Stomach (tissue), 9 donors: Measurements from ENCODE around the gene GTPBP2. TPM values are rescaled to one million over a fixed set of nuclear protein-coding genes. Genes with fewer than 3 reads are reported as not detected.

Source experiments
- DNase-seq, 2 donors: peaks; one replicate each; pipeline versions ENCODE4 v3.0.0 to v3.0.0-alpha.2; 2013 to 2019
- H3K27ac ChIP-seq, 5 donors: fragments of 200-600 bp in 4 of 5; sonication (generic) in 4 of 5; one replicate each; pipeline ENCODE4 v1.5.1; 2013 to 2019; ENCODE audit warnings: mild to moderate bottlenecking in 1 of 5, moderate library complexity in 1 of 5
- H3K27me3 ChIP-seq, 3 donors: fragments of 200-600 bp; sonication (generic); one replicate each; pipeline ENCODE4 v1.5.1; 2017 to 2019; ENCODE audit warnings: mixed run types in 1 of 3
- H3K36me3 ChIP-seq, 4 donors: fragments of 200-600 bp; sonication (generic); 1 replicate in 3 of 4; 2 replicates in 1 of 4; pipeline ENCODE4 v1.5.1; 2016 to 2019
- H3K4me1 ChIP-seq, 4 donors: fragments of 200-600 bp; sonication (generic); one replicate each; pipeline ENCODE4 v1.5.1; 2016 to 2019
- H3K4me3 ChIP-seq, 4 donors: fragments of 200-600 bp; sonication (generic) in 3 of 4; one replicate each; pipeline ENCODE4 v1.5.1; 2016 to 2019; ENCODE audit warnings: mild to moderate bottlenecking in 1 of 4
- H3K9me3 ChIP-seq, 4 donors: fragments of 200-600 bp; sonication (generic); one replicate each; pipeline ENCODE4 v1.5.1; 2016 to 2019
- EP300 ChIP-seq: sonication (generic); formaldehyde crosslinking; IDR thresholded peaks from one replicate; pipeline ENCODE4 v1.6.1; 2017; ENCODE audit warnings: antibody characterized with exemption
- POLR2A ChIP-seq, 4 donors: fragments of 450-650 bp; IDR thresholded peaks; one replicate each; pipeline ENCODE4 v1.6.1; 2016; ENCODE audit warnings: antibody characterized with exemption in 4 of 4, control low read depth in 2 of 4, mild to moderate bottlenecking in 1 of 4, moderate library complexity in 1 of 4
- POLR2AphosphoS5 ChIP-seq, 3 donors: sonication (generic); formaldehyde crosslinking; IDR thresholded peaks; one replicate each; pipeline ENCODE4 v1.6.1; 2016; ENCODE audit warnings: antibody characterized with exemption in 3 of 3
- WGBS, 5 donors: extraction: QIAGEN DNeasy Blood & Tissue Kit in 3 of 5; methylation state at CpG; one replicate each; pipeline versions ENCODE4 v1.1.5 to v1.1.7; 2013 to 2018; 5-methylcytosine and 5-hydroxymethylcytosine counted together
- intact Hi-C: fragments of 100-400 bp; cut with DNase I; formaldehyde crosslinking; loops from one replicate; pipeline ENCODE4 v1.15.1; 2023; ENCODE audit warnings: low total_unique reads
- polyA plus RNA-seq, 3 donors: library from polyadenylated mRNA; stranded (reverse); fragments of 200-250 nt; gene quantifications; one replicate each; pipeline ENCODE4 v1.2.3, GENCODE V29; 2013
- total RNA-seq, 5 donors: library from RNA; depleted of rRNA; stranded (reverse); fragments of >200 nt; gene quantifications; one replicate each; pipeline versions ENCODE4 v1.1.0 to v1.2.3, GENCODE V29; 2014 to 2016
- TF ChIP-seq, protein P1 (sequence below), 7 experiments: fragments of 450-650 bp in 4 of 7; fragments of 200-600 bp in 3 of 7; sonication (generic) in 3 of 7; IDR thresholded peaks; one replicate each; pipeline ENCODE4 v1.5.1; 2016 to 2019; ENCODE audit warnings: antibody characterized with exemption in 7 of 7, control low read depth in 2 of 7, mild to moderate bottlenecking in 1 of 7
- donor health status: healthy with polysubstance abuse.
- donor health status: Bipolar disorder and iron deficiency.
- donor health status: healthy.

GTPBP2 gene
- total and polyA plus RNA-seq, 8 donors: 26.3 to 83.8 (median 45.4) TPM

DNA sequence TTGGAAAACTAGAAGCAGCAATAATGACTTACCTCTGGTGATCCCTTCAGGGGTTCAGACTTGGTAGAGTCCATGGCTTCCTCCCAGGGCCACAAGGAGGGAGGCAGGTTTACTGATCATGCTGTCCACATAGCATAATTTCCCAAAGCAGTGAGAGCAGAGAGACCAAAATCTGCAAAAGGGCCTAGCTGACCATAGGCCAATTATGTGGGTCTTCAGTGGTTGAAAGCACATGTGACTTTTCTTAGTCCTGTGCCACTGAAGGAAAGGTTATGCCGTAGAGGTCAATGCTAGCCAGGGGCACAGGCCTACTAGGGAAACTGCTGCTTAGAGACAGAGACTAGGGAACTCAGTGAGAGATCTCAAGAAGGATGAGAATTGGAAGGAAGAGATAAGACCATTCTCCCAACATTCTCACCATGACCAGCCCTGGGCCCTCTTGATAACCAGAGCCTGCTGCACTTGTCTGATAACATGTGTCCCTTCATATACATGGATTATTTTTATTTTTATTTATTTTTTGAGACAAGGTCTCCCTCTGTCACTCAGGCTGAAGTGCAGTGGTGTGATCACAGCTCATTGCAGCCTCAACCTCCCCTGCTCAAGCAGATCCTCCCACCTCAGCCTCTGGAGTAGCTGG lies 2.0 kb upstream of the GTPBP2 start:
- Histone ChIP-seq H3K4me3 (no peak overlapping the region), H3K9me3 (no peaks in the 10 kb centered on the region), H3K36me3 (peaks cover 1 to 6% (median 3%) of the 10 kb centered on the region in 4 donors), H3K4me1 (peaks cover 22 to 46% (median 37%) of the 10 kb centered on the region in 4 donors), H3K27ac (peak overlapping the region in 3 of 5 donors; percentile 96 to 99 (median 98)), H3K27me3 (no peaks in the 10 kb centered on the region)
- no peak for DNase-seq
- intact Hi-C loops: no loop called here
- TF ChIP-seq POLR2A (IDR thresholded peaks at IDR 0.05): no peak
- 74 to 100% (median 82%) methylated on average over 1 of the region's 1 CpG for WGBS, 5 donors

DNA sequence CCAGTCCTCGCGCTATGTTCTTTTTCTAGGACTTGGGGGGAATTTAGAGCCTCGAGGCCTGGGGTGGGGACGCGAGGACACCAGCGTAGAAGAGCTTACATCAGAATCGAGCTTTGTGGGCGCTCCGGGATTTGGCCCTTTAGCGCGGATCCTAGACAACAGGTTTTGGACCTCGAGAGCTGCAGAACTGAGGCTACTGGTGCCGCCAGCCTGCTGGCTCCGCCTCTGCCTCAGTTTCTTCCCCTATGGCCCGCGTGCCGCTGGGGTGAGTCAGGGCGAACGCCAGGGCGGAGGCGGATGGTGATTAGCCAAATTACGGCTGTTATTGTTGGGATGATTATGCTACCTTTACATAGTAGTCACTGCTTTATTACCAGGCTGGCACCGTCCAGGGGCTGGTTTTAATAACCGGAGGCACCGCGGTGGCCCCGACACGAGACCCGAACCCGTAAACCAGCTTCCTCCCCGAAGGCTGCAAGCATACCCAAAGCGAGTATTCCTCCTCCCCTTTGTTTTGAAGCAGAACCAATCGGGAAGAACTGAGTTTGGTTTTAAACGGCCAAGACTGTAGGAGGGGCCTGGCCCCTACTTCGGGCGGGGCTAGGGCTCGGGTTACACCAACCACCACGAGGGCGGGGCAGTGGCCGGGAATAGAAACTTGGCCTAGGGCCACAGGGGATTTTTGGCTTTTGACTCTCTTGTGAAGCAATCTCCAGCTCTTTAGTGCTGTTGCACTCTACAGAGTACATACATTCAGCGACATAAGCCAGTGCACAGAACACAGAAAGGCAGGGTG lies 639 bp upstream of the GTPBP2 start:
- intact Hi-C loops: no loop called here
- 0 to 2% (median 0%) methylated on average over 31 to 41 of the region's 41 CpGs for WGBS, 5 donors
- peak overlapping the region; percentile 60 to 96 (median 83) for H3K4me3 ChIP-seq
- peak overlapping the region; percentile 96 to 99 (median 98) for H3K27ac ChIP-seq
- DNase-seq: peak; percentile 97 to 99
- TF ChIP-seq POLR2AphosphoS5 (IDR thresholded peaks at IDR 0.05): peak; percentile 92 to 96 (median 94)
- TF ChIP-seq EP300: no peak
- TF ChIP-seq, protein P1, sequence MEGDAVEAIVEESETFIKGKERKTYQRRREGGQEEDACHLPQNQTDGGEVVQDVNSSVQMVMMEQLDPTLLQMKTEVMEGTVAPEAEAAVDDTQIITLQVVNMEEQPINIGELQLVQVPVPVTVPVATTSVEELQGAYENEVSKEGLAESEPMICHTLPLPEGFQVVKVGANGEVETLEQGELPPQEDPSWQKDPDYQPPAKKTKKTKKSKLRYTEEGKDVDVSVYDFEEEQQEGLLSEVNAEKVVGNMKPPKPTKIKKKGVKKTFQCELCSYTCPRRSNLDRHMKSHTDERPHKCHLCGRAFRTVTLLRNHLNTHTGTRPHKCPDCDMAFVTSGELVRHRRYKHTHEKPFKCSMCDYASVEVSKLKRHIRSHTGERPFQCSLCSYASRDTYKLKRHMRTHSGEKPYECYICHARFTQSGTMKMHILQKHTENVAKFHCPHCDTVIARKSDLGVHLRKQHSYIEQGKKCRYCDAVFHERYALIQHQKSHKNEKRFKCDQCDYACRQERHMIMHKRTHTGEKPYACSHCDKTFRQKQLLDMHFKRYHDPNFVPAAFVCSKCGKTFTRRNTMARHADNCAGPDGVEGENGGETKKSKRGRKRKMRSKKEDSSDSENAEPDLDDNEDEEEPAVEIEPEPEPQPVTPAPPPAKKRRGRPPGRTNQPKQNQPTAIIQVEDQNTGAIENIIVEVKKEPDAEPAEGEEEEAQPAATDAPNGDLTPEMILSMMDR (IDR thresholded peaks at IDR 0.05): no peak
- TF ChIP-seq POLR2A (IDR thresholded peaks at IDR 0.05): peak in 1 of 4 donors; percentile 49
- no peaks in the 10 kb centered on the region for H3K9me3 ChIP-seq
- H3K36me3 ChIP-seq: peaks cover 13 to 20% (median 16%) of the 10 kb centered on the region in 4 donors
- peaks cover 22 to 44% (median 34%) of the 10 kb centered on the region in 4 donors for H3K4me1 ChIP-seq
- H3K27me3 ChIP-seq: no peaks in the 10 kb centered on the region

DNA sequence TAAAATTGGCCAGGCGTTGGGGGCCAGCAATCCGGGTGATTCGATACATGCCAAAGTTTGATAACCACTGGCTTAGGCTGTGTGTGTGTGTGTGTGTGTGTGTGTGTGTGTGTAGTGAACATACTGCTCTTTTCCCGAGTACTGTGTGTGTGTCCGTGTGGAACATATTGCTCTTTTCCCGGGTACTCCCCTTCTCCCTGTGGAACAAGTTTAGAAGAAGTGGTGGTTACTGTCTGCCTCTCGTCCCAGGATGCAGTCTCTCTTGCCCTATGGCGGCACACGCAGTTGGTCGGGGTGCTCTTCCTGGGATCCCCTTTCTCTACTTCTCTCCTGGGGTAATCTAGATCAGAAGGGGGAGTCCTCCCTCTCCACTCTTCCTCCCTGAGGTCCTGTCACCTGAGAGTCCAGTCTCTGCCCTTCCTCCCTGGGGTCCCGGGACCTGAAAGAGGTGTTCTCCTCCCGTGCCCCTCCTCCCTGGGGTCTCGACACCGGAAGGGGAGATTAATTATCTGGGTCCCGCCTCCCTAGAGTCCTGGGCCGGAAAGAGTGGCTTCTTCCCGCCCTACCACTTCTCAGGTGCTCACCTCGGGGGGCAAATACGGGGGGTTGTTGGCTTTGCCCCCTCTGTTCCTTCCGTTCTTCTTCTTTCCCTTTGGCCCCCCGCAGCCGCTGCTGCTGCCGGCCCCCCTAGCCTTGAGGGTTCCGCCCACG lies 516 bp downstream of the GTPBP2 start:
- 0 to 2% (median 1%) methylated on average over 15 to 25 of the region's 25 CpGs for WGBS, 5 donors

DNA sequence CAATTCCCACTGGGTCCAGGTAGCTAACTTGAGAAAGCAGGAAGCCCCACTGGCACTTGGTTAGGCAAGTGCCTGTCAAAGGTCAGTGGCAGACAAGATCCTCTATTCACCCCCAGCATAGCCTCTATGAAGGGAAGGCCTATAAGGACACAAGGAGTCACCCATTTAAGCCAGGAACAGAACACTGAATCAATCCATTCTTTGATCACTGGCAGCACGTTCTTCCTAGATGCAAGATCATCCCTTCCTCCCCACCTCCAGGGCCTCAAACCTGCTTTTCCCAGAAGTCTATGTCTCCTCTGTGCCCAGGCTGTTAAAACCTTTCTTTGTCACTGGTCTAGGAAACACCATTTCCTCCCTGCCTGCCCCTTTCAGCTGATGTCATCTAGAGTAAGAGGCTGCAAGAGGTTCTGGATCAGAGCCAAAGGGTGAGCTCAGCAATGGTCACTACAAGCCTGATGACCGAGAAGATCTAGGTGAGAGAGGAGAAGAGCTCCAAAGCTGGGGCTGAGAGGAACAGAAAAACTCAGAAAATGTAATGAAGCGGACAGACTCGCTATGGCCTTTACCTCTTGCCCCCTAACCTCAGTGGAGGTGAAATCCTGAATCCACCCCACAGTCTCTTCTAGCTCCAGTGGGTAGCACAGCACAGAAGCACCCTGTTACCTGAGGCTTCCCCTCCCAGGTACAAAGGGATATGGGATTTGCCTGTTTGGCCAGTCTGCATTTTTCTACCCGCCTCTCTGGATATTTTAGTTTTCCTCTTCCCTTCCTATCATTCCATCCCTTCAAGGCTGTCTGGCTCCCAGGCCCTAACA lies 1.8 kb downstream of the GTPBP2 start:
- Histone ChIP-seq H3K36me3 (peaks cover 37 to 45% (median 41%) of the 10 kb centered on the region in 4 donors), H3K9me3 (no peaks in the 10 kb centered on the region), H3K4me1 (peaks cover 22 to 45% (median 33%) of the 10 kb centered on the region in 4 donors), H3K27ac (peak overlapping the region; percentile 68 to 99 (median 98)), H3K4me3 (peak overlapping the region in 2 of 4 donors; percentile 10 to 81), H3K27me3 (no peaks in the 10 kb centered on the region)
- WGBS, 5 donors: 60 to 68% (median 64%) methylated on average over 5 of the region's 5 CpGs
- intact Hi-C loops: no loop called here
- peak in 2 of 3 donors; percentile 48 to 51 for TF ChIP-seq POLR2AphosphoS5 (IDR thresholded peaks at IDR 0.05)
- TF ChIP-seq, protein P1 (IDR thresholded peaks at IDR 0.05): no peak
- DNase-seq: peak; percentile 79 to 93

More for the DNA sequence above, 516 bp downstream of the GTPBP2 start:
- DNase-seq: peak; percentile 51 to 84
- Histone ChIP-seq H3K27ac (peak overlapping the region; percentile 93 to 99 (median 98)), H3K4me1 (peaks cover 22 to 45% (median 33%) of the 10 kb centered on the region in 4 donors), H3K9me3 (no peaks in the 10 kb centered on the region), H3K27me3 (no peaks in the 10 kb centered on the region), H3K4me3 (peak overlapping the region; percentile 60 to 96 (median 83)), H3K36me3 (peaks cover 24 to 32% (median 28%) of the 10 kb centered on the region in 4 donors)
- TF ChIP-seq, protein P1 (IDR thresholded peaks at IDR 0.05): no peak
- TF ChIP-seq EP300 (no peak), POLR2A (IDR thresholded peaks at IDR 0.05) (no peak), POLR2AphosphoS5 (IDR thresholded peaks at IDR 0.05) (no peak)
- intact Hi-C loops: no loop called here
